HL-60 (cell line): ENCODE measurements around the gene CELF2.

Experiments used
- GABPA ChIP-seq: IDR thresholded peaks from 2 replicates; pipeline ENCODE4 v1.6.1; 2012; ENCODE audit warnings: low read depth
- POLR2AphosphoS5 ChIP-seq: IDR thresholded peaks from 2 replicates; pipeline ENCODE4 v1.6.1; 2012; ENCODE audit warnings: low read depth
- TF ChIP-seq, protein P1 (sequence below): IDR thresholded peaks from one replicate; pipeline ENCODE4 v1.5.1; 2011; ENCODE audit warnings: low read length, control low read depth, inconsistent platforms; ENCODE audit not compliant: insufficient read depth
- TF ChIP-seq, protein P2 (sequence below): IDR thresholded peaks from 2 replicates; pipeline ENCODE4 v1.6.1; 2012; ENCODE audit warnings: low read depth; ENCODE audit not compliant: insufficient replicate concordance

DNA sequence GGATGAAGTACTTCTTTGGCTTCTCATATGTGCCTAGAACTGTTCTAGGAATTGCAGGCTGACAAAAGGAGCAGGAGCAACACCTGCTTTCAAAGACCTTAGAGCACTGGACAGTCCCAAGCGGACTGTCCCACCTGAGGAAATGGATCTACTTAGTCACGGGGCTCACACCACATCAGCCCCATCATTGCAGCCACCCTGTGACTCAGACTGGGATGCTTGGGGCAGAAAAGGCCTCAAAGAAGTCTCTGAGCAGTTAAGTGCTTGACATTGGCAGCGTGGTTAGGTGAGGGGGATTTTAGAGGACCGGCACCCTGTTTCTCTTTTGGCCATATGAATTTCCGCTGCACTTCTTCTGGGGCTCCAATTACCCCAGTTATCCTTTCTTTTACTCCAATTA, 337.2 kb downstream of the CELF2 start:
- TF ChIP-seq POLR2AphosphoS5 (no peak), GABPA (no peak)
- TF ChIP-seq, protein P1, sequence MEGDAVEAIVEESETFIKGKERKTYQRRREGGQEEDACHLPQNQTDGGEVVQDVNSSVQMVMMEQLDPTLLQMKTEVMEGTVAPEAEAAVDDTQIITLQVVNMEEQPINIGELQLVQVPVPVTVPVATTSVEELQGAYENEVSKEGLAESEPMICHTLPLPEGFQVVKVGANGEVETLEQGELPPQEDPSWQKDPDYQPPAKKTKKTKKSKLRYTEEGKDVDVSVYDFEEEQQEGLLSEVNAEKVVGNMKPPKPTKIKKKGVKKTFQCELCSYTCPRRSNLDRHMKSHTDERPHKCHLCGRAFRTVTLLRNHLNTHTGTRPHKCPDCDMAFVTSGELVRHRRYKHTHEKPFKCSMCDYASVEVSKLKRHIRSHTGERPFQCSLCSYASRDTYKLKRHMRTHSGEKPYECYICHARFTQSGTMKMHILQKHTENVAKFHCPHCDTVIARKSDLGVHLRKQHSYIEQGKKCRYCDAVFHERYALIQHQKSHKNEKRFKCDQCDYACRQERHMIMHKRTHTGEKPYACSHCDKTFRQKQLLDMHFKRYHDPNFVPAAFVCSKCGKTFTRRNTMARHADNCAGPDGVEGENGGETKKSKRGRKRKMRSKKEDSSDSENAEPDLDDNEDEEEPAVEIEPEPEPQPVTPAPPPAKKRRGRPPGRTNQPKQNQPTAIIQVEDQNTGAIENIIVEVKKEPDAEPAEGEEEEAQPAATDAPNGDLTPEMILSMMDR: no peak
- TF ChIP-seq, protein P2, sequence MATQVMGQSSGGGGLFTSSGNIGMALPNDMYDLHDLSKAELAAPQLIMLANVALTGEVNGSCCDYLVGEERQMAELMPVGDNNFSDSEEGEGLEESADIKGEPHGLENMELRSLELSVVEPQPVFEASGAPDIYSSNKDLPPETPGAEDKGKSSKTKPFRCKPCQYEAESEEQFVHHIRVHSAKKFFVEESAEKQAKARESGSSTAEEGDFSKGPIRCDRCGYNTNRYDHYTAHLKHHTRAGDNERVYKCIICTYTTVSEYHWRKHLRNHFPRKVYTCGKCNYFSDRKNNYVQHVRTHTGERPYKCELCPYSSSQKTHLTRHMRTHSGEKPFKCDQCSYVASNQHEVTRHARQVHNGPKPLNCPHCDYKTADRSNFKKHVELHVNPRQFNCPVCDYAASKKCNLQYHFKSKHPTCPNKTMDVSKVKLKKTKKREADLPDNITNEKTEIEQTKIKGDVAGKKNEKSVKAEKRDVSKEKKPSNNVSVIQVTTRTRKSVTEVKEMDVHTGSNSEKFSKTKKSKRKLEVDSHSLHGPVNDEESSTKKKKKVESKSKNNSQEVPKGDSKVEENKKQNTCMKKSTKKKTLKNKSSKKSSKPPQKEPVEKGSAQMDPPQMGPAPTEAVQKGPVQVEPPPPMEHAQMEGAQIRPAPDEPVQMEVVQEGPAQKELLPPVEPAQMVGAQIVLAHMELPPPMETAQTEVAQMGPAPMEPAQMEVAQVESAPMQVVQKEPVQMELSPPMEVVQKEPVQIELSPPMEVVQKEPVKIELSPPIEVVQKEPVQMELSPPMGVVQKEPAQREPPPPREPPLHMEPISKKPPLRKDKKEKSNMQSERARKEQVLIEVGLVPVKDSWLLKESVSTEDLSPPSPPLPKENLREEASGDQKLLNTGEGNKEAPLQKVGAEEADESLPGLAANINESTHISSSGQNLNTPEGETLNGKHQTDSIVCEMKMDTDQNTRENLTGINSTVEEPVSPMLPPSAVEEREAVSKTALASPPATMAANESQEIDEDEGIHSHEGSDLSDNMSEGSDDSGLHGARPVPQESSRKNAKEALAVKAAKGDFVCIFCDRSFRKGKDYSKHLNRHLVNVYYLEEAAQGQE: no peak
